Measurements from ENCODE around the gene PAQR6. TPM values are rescaled to one million over a fixed set of nuclear protein-coding genes. Genes with fewer than 3 reads are reported as not detected.

The PAQR6 gene
- total RNA-seq, 1 donor from 2014 or later, result not detected

DNA sequence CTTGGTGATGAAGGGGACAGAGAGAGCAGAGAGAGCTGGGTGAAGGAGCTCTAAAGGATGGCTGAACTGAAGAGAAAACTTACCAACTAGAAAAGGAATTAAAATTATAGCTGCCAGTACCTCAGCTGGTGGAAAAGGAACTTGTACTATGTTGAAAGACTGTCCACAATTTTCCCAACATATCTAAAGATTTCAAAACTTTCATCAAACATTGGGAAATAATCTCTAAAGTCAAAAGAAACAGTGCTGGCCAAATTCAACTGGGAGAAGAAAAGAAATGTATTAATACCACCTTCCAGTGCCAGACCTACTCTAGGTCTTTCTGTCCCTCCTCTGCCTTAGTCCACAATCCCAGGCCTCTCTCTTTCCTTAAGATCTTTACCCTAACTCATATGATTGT, 28.7 kb upstream of the PAQR6 start:
- Histone ChIP-seq H3K9me3 (no peaks in the 10 kb centered on the region), H3K27me3 (no peaks in the 10 kb centered on the region), H3K4me3 (no peak overlapping the region), H3K27ac (no peak overlapping the region), H3K4me1 (peaks cover 0 to 7% of the 10 kb centered on the region in 2 donors), H3K36me3 (peaks cover 64 to 72% of the 10 kb centered on the region in 2 donors)
- intact Hi-C loops (cut with DNase I), result no loop called here
- DNase-seq (ENCODE audit: low spot score in 2 of 2), result no peak
- TF ChIP-seq, protein P1, sequence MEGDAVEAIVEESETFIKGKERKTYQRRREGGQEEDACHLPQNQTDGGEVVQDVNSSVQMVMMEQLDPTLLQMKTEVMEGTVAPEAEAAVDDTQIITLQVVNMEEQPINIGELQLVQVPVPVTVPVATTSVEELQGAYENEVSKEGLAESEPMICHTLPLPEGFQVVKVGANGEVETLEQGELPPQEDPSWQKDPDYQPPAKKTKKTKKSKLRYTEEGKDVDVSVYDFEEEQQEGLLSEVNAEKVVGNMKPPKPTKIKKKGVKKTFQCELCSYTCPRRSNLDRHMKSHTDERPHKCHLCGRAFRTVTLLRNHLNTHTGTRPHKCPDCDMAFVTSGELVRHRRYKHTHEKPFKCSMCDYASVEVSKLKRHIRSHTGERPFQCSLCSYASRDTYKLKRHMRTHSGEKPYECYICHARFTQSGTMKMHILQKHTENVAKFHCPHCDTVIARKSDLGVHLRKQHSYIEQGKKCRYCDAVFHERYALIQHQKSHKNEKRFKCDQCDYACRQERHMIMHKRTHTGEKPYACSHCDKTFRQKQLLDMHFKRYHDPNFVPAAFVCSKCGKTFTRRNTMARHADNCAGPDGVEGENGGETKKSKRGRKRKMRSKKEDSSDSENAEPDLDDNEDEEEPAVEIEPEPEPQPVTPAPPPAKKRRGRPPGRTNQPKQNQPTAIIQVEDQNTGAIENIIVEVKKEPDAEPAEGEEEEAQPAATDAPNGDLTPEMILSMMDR (IDR thresholded peaks at IDR 0.05), result no peak

DNA sequence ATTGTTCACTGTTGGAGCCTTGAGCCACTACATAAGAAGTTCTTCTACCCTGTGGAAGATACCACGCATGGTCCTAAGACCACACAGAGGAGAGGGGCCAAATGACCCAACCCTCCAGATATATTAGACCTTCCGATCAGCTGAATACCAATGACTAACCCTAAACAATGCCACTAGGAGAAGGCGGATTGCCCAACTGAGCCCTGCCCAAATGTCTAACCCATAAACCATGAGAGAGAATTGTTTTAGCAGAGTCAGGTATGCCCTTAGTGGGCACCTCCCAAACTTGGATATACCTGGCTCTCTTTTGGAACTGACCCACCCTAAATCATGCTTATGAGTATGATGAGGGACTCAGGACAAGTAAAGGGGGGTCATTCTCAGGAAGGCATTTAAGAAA, 22.5 kb upstream of the PAQR6 start:
- no peaks in the 10 kb centered on the region for H3K4me1 ChIP-seq
- no peak overlapping the region for H3K27ac ChIP-seq
- H3K27me3 ChIP-seq, result no peaks in the 10 kb centered on the region
- no peak for DNase-seq (ENCODE audit: low spot score in 2 of 2)
- peaks cover 79 to 97% of the 10 kb centered on the region in 2 donors for H3K36me3 ChIP-seq
- intact Hi-C loops (cut with DNase I), result no loop called here
- H3K9me3 ChIP-seq, result no peaks in the 10 kb centered on the region
- no peak overlapping the region for H3K4me3 ChIP-seq
- TF ChIP-seq, protein P1 (IDR thresholded peaks at IDR 0.05), result no peak

- Histone ChIP-seq H3K27me3 (no peaks in the 10 kb centered on the region), H3K4me3 (no peak overlapping the region), H3K36me3 (peaks cover 74 to 94% of the 10 kb centered on the region in 2 donors), H3K9me3 (no peaks in the 10 kb centered on the region), H3K27ac (no peak overlapping the region), H3K4me1 (no peaks in the 10 kb centered on the region)
- DNase-seq (ENCODE audit: low spot score in 2 of 2), result no peak
- intact Hi-C loops (cut with DNase I), result no loop called here
- TF ChIP-seq, protein P1 (IDR thresholded peaks at IDR 0.05), result no peak
These were observed 20.5 kb upstream of the PAQR6 start for GRCh38 chr1:156268336-156268735.

GRCh38 chr1:156266051-156266450, 18.2 kb upstream of the PAQR6 start:
- H3K36me3 ChIP-seq, result peaks cover 74 to 95% of the 10 kb centered on the region in 2 donors

DNA sequence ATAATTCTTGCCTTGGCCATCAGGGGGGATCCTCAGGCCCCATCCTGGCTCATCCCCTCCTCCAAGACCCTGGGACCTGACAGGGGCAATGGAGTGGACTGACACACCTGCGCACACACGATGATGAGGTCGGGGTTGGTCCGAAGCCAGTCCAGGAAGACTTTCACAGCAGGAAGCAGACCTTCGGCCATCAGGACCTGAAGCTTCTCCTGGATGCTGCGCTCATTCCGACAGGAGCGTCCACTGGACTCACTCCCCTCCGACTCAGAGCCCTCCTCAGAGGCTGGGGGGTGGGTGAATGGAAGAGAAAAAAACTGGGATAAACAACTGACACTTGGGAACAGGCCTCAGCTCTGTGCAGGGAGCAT, 15.4 kb upstream of the PAQR6 start:
- no peaks in the 10 kb centered on the region for H3K4me1 ChIP-seq
- TF ChIP-seq, protein P1 (IDR thresholded peaks at IDR 0.05), result no peak
- no peaks in the 10 kb centered on the region for H3K27me3 ChIP-seq
- no peak for DNase-seq (ENCODE audit: low spot score in 2 of 2)
- H3K27ac ChIP-seq, result no peak overlapping the region
- no peak overlapping the region for H3K4me3 ChIP-seq
- no peaks in the 10 kb centered on the region for H3K9me3 ChIP-seq
- peaks cover 89 to 97% of the 10 kb centered on the region in 2 donors for H3K36me3 ChIP-seq
- intact Hi-C loops (cut with DNase I), result no loop called here

More at GRCh38 chr1:156266051-156266450, 18.2 kb upstream of the PAQR6 start:
- Histone ChIP-seq H3K9me3 (no peaks in the 10 kb centered on the region), H3K4me3 (no peak overlapping the region), H3K27ac (no peak overlapping the region), H3K4me1 (no peaks in the 10 kb centered on the region), H3K27me3 (no peaks in the 10 kb centered on the region)
- no peak for DNase-seq (ENCODE audit: low spot score in 2 of 2)
- intact Hi-C loops (cut with DNase I), result no loop called here
- TF ChIP-seq, protein P1 (IDR thresholded peaks at IDR 0.05), result no peak

All from ascending aorta (tissue), 2 donors.